Measurements from ENCODE around the gene MDM4.

GRCh38 chr1:204578867-204579664 is 62.9 kb downstream of the MDM4 start:
- TF ChIP-seq CTCF (IDR thresholded peaks at IDR 0.05): no peak
- TF ChIP-seq POLR2AphosphoS5 (IDR thresholded peaks at IDR 0.05): no peak
- no peak for TF ChIP-seq POLR2A (IDR thresholded peaks at IDR 0.05)

Data from upper lobe of left lung (tissue), 4 donors.